SK-N-SH treated with all-trans-retinoic acid at 6 μM for 48 hours (cell line): Measurements from ENCODE around the gene MYL4.
A peak's percentile ranks its signal among the peaks of the same experiment; 100 is the strongest.

Experiments used
- ATAC-seq: fragments of 200-7000 bp; cut with Tn5 transposase; 3 replicates; pipeline ENCODE4 v1.9.1; 2020; ENCODE audit warnings: mild to moderate bottlenecking, moderate library complexity
- ARNTL ChIP-seq: fragments of 450-650 bp; formaldehyde crosslinking; IDR thresholded peaks from 2 replicates; pipeline ENCODE4 v1.5.0; 2020; ENCODE audit warnings: low read depth, mild to moderate bottlenecking, moderate library complexity, borderline replicate concordance
- BACH2 ChIP-seq: fragments of 250-450 bp; sonication (Bioruptor Pico); IDR thresholded peaks from 2 replicates; pipeline ENCODE4 v1.9.0; 2021; ENCODE audit warnings: mild to moderate bottlenecking, borderline replicate concordance
- CREB5 ChIP-seq: fragments of 250-450 bp; sonication (Bioruptor Pico); IDR thresholded peaks from 2 replicates; pipeline ENCODE4 v1.5.1; 2020; ENCODE audit warnings: low read depth, mild to moderate bottlenecking, moderate library complexity
- CSDC2 ChIP-seq: fragments of 250-450 bp; sonication (Bioruptor Pico); IDR thresholded peaks from 2 replicates; pipeline ENCODE4 v1.5.0; 2020; ENCODE audit warnings: mild to moderate bottlenecking, moderate library complexity
- CSRNP3 ChIP-seq: fragments of 250-450 bp; sonication (Bioruptor Pico); IDR thresholded peaks from 2 replicates; pipeline ENCODE4 v1.5.1; 2021; ENCODE audit warnings: mild to moderate bottlenecking, moderate library complexity
- ESRRG ChIP-seq: fragments of 250-450 bp; sonication (Bioruptor Pico); IDR thresholded peaks from 2 replicates; pipeline ENCODE4 v1.6.1; 2021; ENCODE audit warnings: mild to moderate bottlenecking
- GLIS3 ChIP-seq: fragments of 250-450 bp; sonication (Bioruptor Pico); IDR thresholded peaks from 2 replicates; pipeline ENCODE4 v1.5.0; 2020; ENCODE audit warnings: mild to moderate bottlenecking, moderate library complexity
- ISL1 ChIP-seq: fragments of 250-450 bp; sonication (Bioruptor Pico); IDR thresholded peaks from 2 replicates; pipeline ENCODE4 v2.1.2; 2022; ENCODE audit warnings: mild to moderate bottlenecking, moderate library complexity
- OSR1 ChIP-seq: fragments of 250-450 bp; sonication (Bioruptor Pico); IDR thresholded peaks from 2 replicates; pipeline ENCODE4 v1.8.0; 2022; ENCODE audit warnings: moderate library complexity, mild to moderate bottlenecking, inconsistent platforms
- PATZ1 ChIP-seq: fragments of 250-450 bp; sonication (Bioruptor Pico); IDR thresholded peaks from 2 replicates; pipeline ENCODE4 v1.8.0; 2020; ENCODE audit warnings: mild to moderate bottlenecking, moderate library complexity, borderline replicate concordance
- POU6F1 ChIP-seq: fragments of 250-450 bp; sonication (Bioruptor Pico); IDR thresholded peaks from 2 replicates; pipeline ENCODE4 v1.8.0; 2021; ENCODE audit warnings: low read depth, mild to moderate bottlenecking, moderate library complexity, borderline replicate concordance
- PPARA ChIP-seq: fragments of 250-450 bp; sonication (Bioruptor Pico); IDR thresholded peaks from 2 replicates; pipeline ENCODE4 v1.5.0; 2020; ENCODE audit warnings: mild to moderate bottlenecking, borderline replicate concordance
- RARB ChIP-seq: fragments of 250-450 bp; sonication (Bioruptor Pico); IDR thresholded peaks from 2 replicates; pipeline ENCODE4 v1.8.0; 2021; ENCODE audit warnings: mild to moderate bottlenecking, moderate library complexity
- SNAI2 ChIP-seq: fragments of 250-450 bp; sonication (Bioruptor Pico); IDR thresholded peaks from 2 replicates; pipeline ENCODE4 v1.5.0; 2020; ENCODE audit warnings: mild to moderate bottlenecking, moderate library complexity
- TCF4 ChIP-seq: fragments of 250-450 bp; sonication (Bioruptor Pico); IDR thresholded peaks from 2 replicates; pipeline ENCODE4 v1.8.0; 2021; ENCODE audit warnings: mild to moderate bottlenecking, moderate library complexity, borderline replicate concordance
- TOX ChIP-seq: fragments of 250-450 bp; sonication (Bioruptor Pico); IDR thresholded peaks from 2 replicates; pipeline ENCODE4 v1.8.0; 2021; ENCODE audit warnings: mild to moderate bottlenecking, moderate library complexity, borderline replicate concordance
- TSHZ2 ChIP-seq: fragments of 250-450 bp; sonication (Bioruptor Pico); IDR thresholded peaks from 2 replicates; pipeline ENCODE4 v1.5.0; 2020; ENCODE audit warnings: mild to moderate bottlenecking, moderate library complexity
- ZC3H10 ChIP-seq: fragments of 250-450 bp; sonication (Bioruptor Pico); IDR thresholded peaks from 2 replicates; pipeline ENCODE4 v1.5.1; 2021; ENCODE audit warnings: mild to moderate bottlenecking, moderate library complexity
- ZFP3 ChIP-seq: fragments of 250-450 bp; sonication (Bioruptor Pico); IDR thresholded peaks from 2 replicates; pipeline ENCODE4 v1.5.0; 2020; ENCODE audit warnings: mild to moderate bottlenecking, moderate library complexity
- ZNF565 ChIP-seq: fragments of 450-650 bp; formaldehyde crosslinking; conservative IDR thresholded peaks from 2 replicates; pipeline ENCODE4 v1.5.0; 2020; ENCODE audit warnings: low read depth, mild to moderate bottlenecking, moderate library complexity
- ZNF70 ChIP-seq: fragments of 450-650 bp; formaldehyde crosslinking; IDR thresholded peaks from 2 replicates; pipeline ENCODE4 v1.5.0; 2020; ENCODE audit warnings: mild to moderate bottlenecking, moderate library complexity
- ZNF8 ChIP-seq: fragments of 450-650 bp; formaldehyde crosslinking; IDR thresholded peaks from 2 replicates; pipeline ENCODE4 v1.5.0; 2020; ENCODE audit warnings: mild to moderate bottlenecking, moderate library complexity

The MYL4 gene

GRCh38 chr17:47254403-47254943 is 45.3 kb downstream of the MYL4 start:
- no peak; the same call in 2 of the 3 replicates for ATAC-seq
- TF ChIP-seq ESRRG (CRISPR knock-in tag): no peak
- TF ChIP-seq PPARA (CRISPR knock-in tag): no peak
- TF ChIP-seq ZC3H10: no peak
- no peak for TF ChIP-seq OSR1
- TF ChIP-seq, all 23 proteins: peak for 0

GRCh38 chr17:47257651-47258339 is 48.6 kb downstream of the MYL4 start:
- ATAC-seq: peak; percentile 70
- no peak for TF ChIP-seq ISL1 (CRISPR knock-in tag)
- TF ChIP-seq ZC3H10: no peak
- peak; percentile 26; the same call in 1 of the 2 replicates for TF ChIP-seq PATZ1 (CRISPR knock-in tag)

- no peak for ATAC-seq
- no peak for TF ChIP-seq ZFP3 (CRISPR knock-in tag)
- TF ChIP-seq TCF4 (CRISPR knock-in tag): no peak
- TF ChIP-seq ZNF8 (CRISPR knock-in tag): no peak
- TF ChIP-seq CSDC2 (CRISPR knock-in tag): no peak
- TF ChIP-seq ARNTL: no peak
- no peak for TF ChIP-seq SNAI2 (CRISPR knock-in tag)
- no peak for TF ChIP-seq TOX
- no peak for TF ChIP-seq POU6F1 (CRISPR knock-in tag)
- TF ChIP-seq ZNF565 (CRISPR knock-in tag): no peak
- TF ChIP-seq CREB5 (CRISPR knock-in tag): no peak
Observed at GRCh38 chr17:47262586-47262985, 53.4 kb downstream of the MYL4 start.

GRCh38 chr17:47264166-47264565 is 55.0 kb downstream of the MYL4 start:
- no peak for ATAC-seq
- TF ChIP-seq BACH2 (CRISPR knock-in tag) (no peak), TOX (no peak), ZNF70 (CRISPR knock-in tag) (no peak), GLIS3 (CRISPR knock-in tag) (no peak), CSDC2 (CRISPR knock-in tag) (no peak), PATZ1 (CRISPR knock-in tag) (no peak), RARB (CRISPR knock-in tag) (no peak), PPARA (CRISPR knock-in tag) (no peak), CSRNP3 (no peak), ZNF565 (CRISPR knock-in tag) (no peak), TSHZ2 (CRISPR knock-in tag) (no peak), POU6F1 (CRISPR knock-in tag) (no peak), ESRRG (CRISPR knock-in tag) (no peak), OSR1 (no peak), TCF4 (CRISPR knock-in tag) (no peak)
